ENCODE measurements around the gene CLEC19A. TPM values are rescaled to one million over a fixed set of nuclear protein-coding genes. Genes with fewer than 3 reads are reported as not detected.

Gene CLEC19A
- total and polyA plus RNA-seq, 2 experiments from 2014 or later, result not detected

DNA sequence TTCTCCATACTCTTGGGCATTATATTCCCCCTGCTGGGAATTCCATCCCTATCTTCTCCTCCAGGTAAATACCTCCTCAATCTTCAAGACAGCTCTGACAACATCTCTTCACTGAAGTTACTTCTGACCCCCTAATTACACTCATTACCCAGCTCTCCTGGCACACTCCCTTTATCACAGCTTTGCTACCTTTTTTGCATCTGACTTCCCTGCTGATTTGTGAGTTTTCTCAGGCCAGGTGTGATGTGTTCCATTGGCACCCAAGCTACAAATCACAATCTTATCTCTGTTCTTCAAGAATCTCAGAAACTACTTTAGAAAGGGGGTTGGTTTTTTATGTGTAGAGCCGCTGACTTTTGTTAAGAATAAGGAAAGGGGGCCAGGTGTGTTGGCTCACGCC is 14.0 kb downstream of the CLEC19A start:
- no peaks in the 10 kb centered on the region for H3K79me2 ChIP-seq (replicated peaks; ENCODE audit: insufficient read depth)
- Mint-ChIP-seq H3K9me3 (no peaks in the 10 kb centered on the region), H3K36me3 (ENCODE audit: low read depth) (no peaks in the 10 kb centered on the region), H3K4me1 (peaks cover under 1% of the 10 kb centered on the region; the same call in 1 of the 3 replicates), H3K4me3 (no peak overlapping the region), H3K27ac (no peak overlapping the region), H3K27me3 (ENCODE audit: insufficient read depth, low read depth, poor library complexity) (peaks cover 4% of the 10 kb centered on the region)
- H3K9me2 ChIP-seq (ENCODE audit: insufficient read depth), result no peaks in the 10 kb centered on the region; the same call in 1 of the 2 replicates
- no peaks in the 10 kb centered on the region for H4K20me1 ChIP-seq (replicated peaks; ENCODE audit: insufficient read depth)
- no peaks in the 10 kb centered on the region for H3K27me3 ChIP-seq (ENCODE audit: insufficient read depth)
- no peak overlapping the region for H3K27ac ChIP-seq (ENCODE audit: low read depth)
- no peak for ATAC-seq
- no peak overlapping the region for H3K4me3 ChIP-seq
- H2AFZ ChIP-seq, result no peak overlapping the region
- no peaks in the 10 kb centered on the region for H3K4me1 ChIP-seq (ENCODE audit: insufficient read depth)
- DNase-seq (ENCODE audit: low spot score), result no peak
- no peak for TF ChIP-seq ZNF331 (CRISPR knock-in tag; IDR thresholded peaks at IDR 0.05; ENCODE audit: low read depth)
- TF ChIP-seq, protein P1, sequence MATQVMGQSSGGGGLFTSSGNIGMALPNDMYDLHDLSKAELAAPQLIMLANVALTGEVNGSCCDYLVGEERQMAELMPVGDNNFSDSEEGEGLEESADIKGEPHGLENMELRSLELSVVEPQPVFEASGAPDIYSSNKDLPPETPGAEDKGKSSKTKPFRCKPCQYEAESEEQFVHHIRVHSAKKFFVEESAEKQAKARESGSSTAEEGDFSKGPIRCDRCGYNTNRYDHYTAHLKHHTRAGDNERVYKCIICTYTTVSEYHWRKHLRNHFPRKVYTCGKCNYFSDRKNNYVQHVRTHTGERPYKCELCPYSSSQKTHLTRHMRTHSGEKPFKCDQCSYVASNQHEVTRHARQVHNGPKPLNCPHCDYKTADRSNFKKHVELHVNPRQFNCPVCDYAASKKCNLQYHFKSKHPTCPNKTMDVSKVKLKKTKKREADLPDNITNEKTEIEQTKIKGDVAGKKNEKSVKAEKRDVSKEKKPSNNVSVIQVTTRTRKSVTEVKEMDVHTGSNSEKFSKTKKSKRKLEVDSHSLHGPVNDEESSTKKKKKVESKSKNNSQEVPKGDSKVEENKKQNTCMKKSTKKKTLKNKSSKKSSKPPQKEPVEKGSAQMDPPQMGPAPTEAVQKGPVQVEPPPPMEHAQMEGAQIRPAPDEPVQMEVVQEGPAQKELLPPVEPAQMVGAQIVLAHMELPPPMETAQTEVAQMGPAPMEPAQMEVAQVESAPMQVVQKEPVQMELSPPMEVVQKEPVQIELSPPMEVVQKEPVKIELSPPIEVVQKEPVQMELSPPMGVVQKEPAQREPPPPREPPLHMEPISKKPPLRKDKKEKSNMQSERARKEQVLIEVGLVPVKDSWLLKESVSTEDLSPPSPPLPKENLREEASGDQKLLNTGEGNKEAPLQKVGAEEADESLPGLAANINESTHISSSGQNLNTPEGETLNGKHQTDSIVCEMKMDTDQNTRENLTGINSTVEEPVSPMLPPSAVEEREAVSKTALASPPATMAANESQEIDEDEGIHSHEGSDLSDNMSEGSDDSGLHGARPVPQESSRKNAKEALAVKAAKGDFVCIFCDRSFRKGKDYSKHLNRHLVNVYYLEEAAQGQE (IDR thresholded peaks at IDR 0.05; ENCODE audit: unreplicated experiment), result no peak
- TF ChIP-seq, protein P2, sequence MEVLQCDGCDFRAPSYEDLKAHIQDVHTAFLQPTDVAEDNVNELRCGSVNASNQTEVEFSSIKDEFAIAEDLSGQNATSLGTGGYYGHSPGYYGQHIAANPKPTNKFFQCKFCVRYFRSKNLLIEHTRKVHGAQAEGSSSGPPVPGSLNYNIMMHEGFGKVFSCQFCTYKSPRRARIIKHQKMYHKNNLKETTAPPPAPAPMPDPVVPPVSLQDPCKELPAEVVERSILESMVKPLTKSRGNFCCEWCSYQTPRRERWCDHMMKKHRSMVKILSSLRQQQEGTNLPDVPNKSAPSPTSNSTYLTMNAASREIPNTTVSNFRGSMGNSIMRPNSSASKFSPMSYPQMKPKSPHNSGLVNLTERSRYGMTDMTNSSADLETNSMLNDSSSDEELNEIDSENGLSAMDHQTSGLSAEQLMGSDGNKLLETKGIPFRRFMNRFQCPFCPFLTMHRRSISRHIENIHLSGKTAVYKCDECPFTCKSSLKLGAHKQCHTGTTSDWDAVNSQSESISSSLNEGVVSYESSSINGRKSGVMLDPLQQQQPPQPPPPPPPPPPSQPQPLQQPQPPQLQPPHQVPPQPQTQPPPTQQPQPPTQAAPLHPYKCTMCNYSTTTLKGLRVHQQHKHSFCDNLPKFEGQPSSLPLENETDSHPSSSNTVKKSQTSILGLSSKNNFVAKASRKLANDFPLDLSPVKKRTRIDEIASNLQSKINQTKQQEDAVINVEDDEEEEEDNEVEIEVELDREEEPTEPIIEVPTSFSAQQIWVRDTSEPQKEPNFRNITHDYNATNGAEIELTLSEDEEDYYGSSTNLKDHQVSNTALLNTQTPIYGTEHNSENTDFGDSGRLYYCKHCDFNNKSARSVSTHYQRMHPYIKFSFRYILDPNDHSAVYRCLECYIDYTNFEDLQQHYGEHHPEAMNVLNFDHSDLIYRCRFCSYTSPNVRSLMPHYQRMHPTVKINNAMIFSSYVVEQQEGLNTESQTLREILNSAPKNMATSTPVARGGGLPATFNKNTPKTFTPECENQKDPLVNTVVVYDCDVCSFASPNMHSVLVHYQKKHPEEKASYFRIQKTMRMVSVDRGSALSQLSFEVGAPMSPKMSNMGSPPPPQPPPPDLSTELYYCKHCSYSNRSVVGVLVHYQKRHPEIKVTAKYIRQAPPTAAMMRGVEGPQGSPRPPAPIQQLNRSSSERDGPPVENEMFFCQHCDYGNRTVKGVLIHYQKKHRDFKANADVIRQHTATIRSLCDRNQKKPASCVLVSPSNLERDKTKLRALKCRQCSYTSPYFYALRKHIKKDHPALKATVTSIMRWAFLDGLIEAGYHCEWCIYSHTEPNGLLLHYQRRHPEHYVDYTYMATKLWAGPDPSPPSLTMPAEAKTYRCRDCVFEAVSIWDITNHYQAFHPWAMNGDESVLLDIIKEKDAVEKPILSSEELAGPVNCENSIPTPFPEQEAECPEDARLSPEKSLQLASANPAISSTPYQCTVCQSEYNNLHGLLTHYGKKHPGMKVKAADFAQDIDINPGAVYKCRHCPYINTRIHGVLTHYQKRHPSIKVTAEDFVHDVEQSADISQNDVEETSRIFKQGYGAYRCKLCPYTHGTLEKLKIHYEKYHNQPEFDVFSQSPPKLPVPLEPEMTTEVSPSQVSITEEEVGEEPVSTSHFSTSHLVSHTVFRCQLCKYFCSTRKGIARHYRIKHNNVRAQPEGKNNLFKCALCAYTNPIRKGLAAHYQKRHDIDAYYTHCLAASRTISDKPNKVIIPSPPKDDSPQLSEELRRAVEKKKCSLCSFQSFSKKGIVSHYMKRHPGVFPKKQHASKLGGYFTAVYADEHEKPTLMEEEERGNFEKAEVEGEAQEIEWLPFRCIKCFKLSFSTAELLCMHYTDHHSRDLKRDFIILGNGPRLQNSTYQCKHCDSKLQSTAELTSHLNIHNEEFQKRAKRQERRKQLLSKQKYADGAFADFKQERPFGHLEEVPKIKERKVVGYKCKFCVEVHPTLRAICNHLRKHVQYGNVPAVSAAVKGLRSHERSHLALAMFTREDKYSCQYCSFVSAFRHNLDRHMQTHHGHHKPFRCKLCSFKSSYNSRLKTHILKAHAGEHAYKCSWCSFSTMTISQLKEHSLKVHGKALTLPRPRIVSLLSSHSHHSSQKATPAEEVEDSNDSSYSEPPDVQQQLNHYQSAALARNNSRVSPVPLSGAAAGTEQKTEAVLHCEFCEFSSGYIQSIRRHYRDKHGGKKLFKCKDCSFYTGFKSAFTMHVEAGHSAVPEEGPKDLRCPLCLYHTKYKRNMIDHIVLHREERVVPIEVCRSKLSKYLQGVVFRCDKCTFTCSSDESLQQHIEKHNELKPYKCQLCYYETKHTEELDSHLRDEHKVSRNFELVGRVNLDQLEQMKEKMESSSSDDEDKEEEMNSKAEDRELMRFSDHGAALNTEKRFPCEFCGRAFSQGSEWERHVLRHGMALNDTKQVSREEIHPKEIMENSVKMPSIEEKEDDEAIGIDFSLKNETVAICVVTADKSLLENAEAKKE (CRISPR knock-in tag; IDR thresholded peaks at IDR 0.05), result no peak
- TF ChIP-seq EZH2 (IDR thresholded peaks at IDR 0.05; ENCODE audit: low read depth, unreplicated experiment), result no peak
- TF ChIP-seq, protein P3, sequence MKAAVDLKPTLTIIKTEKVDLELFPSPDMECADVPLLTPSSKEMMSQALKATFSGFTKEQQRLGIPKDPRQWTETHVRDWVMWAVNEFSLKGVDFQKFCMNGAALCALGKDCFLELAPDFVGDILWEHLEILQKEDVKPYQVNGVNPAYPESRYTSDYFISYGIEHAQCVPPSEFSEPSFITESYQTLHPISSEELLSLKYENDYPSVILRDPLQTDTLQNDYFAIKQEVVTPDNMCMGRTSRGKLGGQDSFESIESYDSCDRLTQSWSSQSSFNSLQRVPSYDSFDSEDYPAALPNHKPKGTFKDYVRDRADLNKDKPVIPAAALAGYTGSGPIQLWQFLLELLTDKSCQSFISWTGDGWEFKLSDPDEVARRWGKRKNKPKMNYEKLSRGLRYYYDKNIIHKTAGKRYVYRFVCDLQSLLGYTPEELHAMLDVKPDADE (IDR thresholded peaks at IDR 0.05), result no peak
- H3F3A ChIP-seq (replicated peaks; ENCODE audit: low read depth), result no peaks in the 10 kb centered on the region
- H3K36me3 ChIP-seq (ENCODE audit: insufficient read depth), result no peaks in the 10 kb centered on the region
- no peak overlapping the region for H3K4me2 ChIP-seq
